Fibroblast of the aortic adventitia (primary cell): ENCODE results near the gene PPP1R12A. TPM values are rescaled to one million over a fixed set of nuclear protein-coding genes. Genes with fewer than 3 reads are reported as not detected.

ENCODE experiments used
- DNase-seq: peaks from one replicate; pipeline ENCODE4 v3.0.0-alpha.2; 2010; ENCODE audit warnings: low read depth
- H3K4me3 ChIP-seq: 2 replicates; pipeline ENCODE4 v1.5.1; 2011; ENCODE audit warnings: low read depth, mild to moderate bottlenecking, control low read depth, low read length, moderate library complexity
- total RNA-seq: library from RNA; depleted of rRNA; stranded (reverse); fragments of >200 nt; gene quantifications from 2 replicates; pipeline ENCODE4 v1.2.3, GENCODE V29; 2012; ENCODE audit warnings: low replicate concordance
- TF ChIP-seq, protein P1 (sequence below): IDR thresholded peaks from 2 replicates; pipeline ENCODE4 v1.5.1; 2011; ENCODE audit warnings: mild to moderate bottlenecking, low read length, control low read depth, inconsistent platforms; ENCODE audit not compliant: insufficient read depth

Gene PPP1R12A
- total RNA-seq, 1 donor, result 119 TPM

GRCh38 chr12:79873201-79873600 lies 61.7 kb downstream of the PPP1R12A start:
- no peak for DNase-seq
- TF ChIP-seq, protein P1, sequence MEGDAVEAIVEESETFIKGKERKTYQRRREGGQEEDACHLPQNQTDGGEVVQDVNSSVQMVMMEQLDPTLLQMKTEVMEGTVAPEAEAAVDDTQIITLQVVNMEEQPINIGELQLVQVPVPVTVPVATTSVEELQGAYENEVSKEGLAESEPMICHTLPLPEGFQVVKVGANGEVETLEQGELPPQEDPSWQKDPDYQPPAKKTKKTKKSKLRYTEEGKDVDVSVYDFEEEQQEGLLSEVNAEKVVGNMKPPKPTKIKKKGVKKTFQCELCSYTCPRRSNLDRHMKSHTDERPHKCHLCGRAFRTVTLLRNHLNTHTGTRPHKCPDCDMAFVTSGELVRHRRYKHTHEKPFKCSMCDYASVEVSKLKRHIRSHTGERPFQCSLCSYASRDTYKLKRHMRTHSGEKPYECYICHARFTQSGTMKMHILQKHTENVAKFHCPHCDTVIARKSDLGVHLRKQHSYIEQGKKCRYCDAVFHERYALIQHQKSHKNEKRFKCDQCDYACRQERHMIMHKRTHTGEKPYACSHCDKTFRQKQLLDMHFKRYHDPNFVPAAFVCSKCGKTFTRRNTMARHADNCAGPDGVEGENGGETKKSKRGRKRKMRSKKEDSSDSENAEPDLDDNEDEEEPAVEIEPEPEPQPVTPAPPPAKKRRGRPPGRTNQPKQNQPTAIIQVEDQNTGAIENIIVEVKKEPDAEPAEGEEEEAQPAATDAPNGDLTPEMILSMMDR, result no peak
- H3K4me3 ChIP-seq, result no peak overlapping the region

DNA sequence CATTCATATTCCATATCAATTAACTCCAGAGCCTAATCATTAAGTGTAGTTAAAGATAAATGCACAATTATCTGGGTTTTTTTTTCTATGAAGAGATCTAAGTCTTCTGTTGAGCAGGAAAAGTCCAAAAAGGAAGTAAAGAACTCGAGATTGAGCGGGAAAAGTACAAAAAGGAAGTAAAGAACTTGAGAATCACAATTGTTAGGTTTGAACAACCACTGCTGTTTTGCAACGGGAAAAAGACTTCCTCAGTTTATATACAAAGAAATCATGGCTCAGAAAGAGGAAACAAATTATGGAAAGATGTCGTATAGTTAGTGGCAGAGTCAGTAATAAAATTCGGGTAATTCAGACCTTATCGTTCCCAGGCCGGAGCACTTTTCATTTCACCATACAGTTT lies 63.3 kb downstream of the PPP1R12A start:
- no peak for DNase-seq
- no peak overlapping the region for H3K4me3 ChIP-seq

GRCh38 chr12:79870916-79871315 lies 64.0 kb downstream of the PPP1R12A start:
- TF ChIP-seq, protein P1, result no peak
- DNase-seq, result no peak
- no peak overlapping the region for H3K4me3 ChIP-seq

More for the DNA sequence above, 63.3 kb downstream of the PPP1R12A start:
- TF ChIP-seq, protein P1, result no peak

DNA sequence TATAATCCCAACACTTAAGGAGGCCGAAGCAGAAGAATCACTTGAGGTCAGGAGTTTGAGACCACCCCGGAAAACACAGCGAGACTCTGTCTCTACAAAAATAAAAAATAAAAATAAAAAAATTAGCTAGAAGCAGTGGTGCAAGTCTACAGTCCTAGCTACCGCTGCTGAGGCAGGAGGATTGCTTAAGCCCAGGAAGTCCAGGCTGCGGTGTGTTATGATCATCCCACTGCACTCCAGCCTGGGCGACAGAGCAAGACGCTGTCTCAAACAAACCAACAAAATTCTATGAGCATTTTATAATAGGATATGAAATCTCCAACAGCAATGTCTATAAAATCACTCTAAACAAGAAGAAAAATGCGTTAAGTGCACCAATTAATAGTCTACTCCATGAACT lies 75.3 kb downstream of the PPP1R12A start:
- TF ChIP-seq, protein P1, result no peak
- no peak for DNase-seq
- no peak overlapping the region for H3K4me3 ChIP-seq

- no peak overlapping the region for H3K4me3 ChIP-seq
- peak; percentile 37 for DNase-seq
- TF ChIP-seq, protein P1, result no peak
Observed at GRCh38 chr12:79858518-79858917, 76.4 kb downstream of the PPP1R12A start.

GRCh38 chr12:79857675-79858074 lies 77.2 kb downstream of the PPP1R12A start:
- no peak for DNase-seq
- TF ChIP-seq, protein P1, result no peak
- no peak overlapping the region for H3K4me3 ChIP-seq

- DNase-seq, result no peak
- H3K4me3 ChIP-seq, result no peak overlapping the region
- TF ChIP-seq, protein P1, result no peak
Observed at GRCh38 chr12:79850610-79851299, 84.1 kb downstream of the PPP1R12A start.
